Endothelial cell of umbilical vein (primary cell): ENCODE data around the gene LRRC32. TPM values are rescaled to one million over a fixed set of nuclear protein-coding genes. Genes with fewer than 3 reads are reported as not detected.

Experiments
- BruUV-seq: library from RNA; stranded (reverse); fragments of 400-500 nt; replicated peaks from 2 replicates; lab custom pipeline; 2021; lab: Mats Ljungman, UMichigan
- CTCF ChIA-PET: fragments of 300-600, 350-600 bp; sonication (Branson Sonifier 250); formaldehyde crosslinking; loops from one replicate; lab custom pipeline; 2021; ENCODE audit warnings: antibody characterized with exemption, inconsistent platforms; lab: Charles Lee
- POLR2A ChIA-PET: fragments of 300-600, 350-600 bp; sonication (Branson Sonifier 250); formaldehyde crosslinking; loops from one replicate; lab custom pipeline; 2021; ENCODE audit warnings: antibody characterized with exemption, inconsistent platforms; lab: Charles Lee
- DNase-seq: peaks from one replicate; pipeline ENCODE4 v3.0.0-alpha.2; 2011; ENCODE audit warnings: low read depth, low spot score
- FAIRE-seq: peaks from 2 replicates; lab custom pipeline; 2011; peaks lifted over from hg19 to GRCh38; lab: Jason Lieb, UNC
- H2AFZ ChIP-seq: 2 replicates; pipeline ENCODE4 v1.6.0; 2012; ENCODE audit warnings: low read depth, low read length, control low read depth, inconsistent platforms
- H3K27ac ChIP-seq: 2 replicates; pipeline ENCODE4 v1.5.1; 2011; ENCODE audit warnings: low read depth, mild to moderate bottlenecking, control low read depth, low read length, moderate library complexity; ENCODE audit not compliant: insufficient read depth
- H3K27me3 ChIP-seq, 2 experiments: 2 replicates each; pipeline versions ENCODE4 v1.6.0 to v1.6.1; 2011; ENCODE audit warnings: low read length in 2 of 2, mixed read lengths in 1 of 2; ENCODE audit not compliant: control insufficient read depth in 2 of 2, insufficient read depth in 2 of 2
- H3K36me3 ChIP-seq, 2 experiments: 2 replicates in 1 of 2; 3 replicates in 1 of 2; pipeline ENCODE4 v1.5.1; 2011; ENCODE audit warnings: low read length in 2 of 2, mild to moderate bottlenecking in 1 of 2, moderate library complexity in 1 of 2; ENCODE audit not compliant: control insufficient read depth in 2 of 2, insufficient read depth in 2 of 2; ENCODE audit errors: extremely low read depth in 1 of 2
- H3K4me1 ChIP-seq: 3 replicates; pipeline ENCODE4 v1.5.1; 2011; ENCODE audit warnings: mild to moderate bottlenecking, low read length; ENCODE audit not compliant: control insufficient read depth, insufficient read depth; ENCODE audit errors: extremely low read depth
- H3K4me2 ChIP-seq: 2 replicates; pipeline ENCODE4 v1.6.1; 2011; ENCODE audit warnings: low read length, control low read depth, mixed read lengths; ENCODE audit not compliant: insufficient read depth
- H3K4me3 ChIP-seq, 3 experiments: fragments of 200-600 bp in 1 of 3; sonication (generic), shearing (Covaris generic) in 1 of 3; replicated peaks in 1 of 3; 2 replicates each; pipeline ENCODE4 v1.5.1; 2011 to 2016; ENCODE audit warnings: control low read depth in 3 of 3, low read length in 3 of 3, mild to moderate bottlenecking in 2 of 3, inconsistent platforms in 1 of 3, low read depth in 1 of 3, moderate library complexity in 1 of 3; ENCODE audit not compliant: insufficient read depth in 1 of 3
- H3K79me2 ChIP-seq: 2 replicates; pipeline ENCODE4 v1.6.0; 2012; ENCODE audit warnings: low read length, inconsistent platforms; ENCODE audit not compliant: control insufficient read depth, insufficient read depth
- H3K9ac ChIP-seq: replicated peaks from 2 replicates; pipeline ENCODE3; 2011; ENCODE audit warnings: low read length, control low read depth; ENCODE audit not compliant: insufficient read depth; ENCODE audit errors: extremely low read depth
- H3K9me1 ChIP-seq: replicated peaks from 3 replicates; pipeline ENCODE4 v1.6.0; 2011; ENCODE audit warnings: mild to moderate bottlenecking, low read length; ENCODE audit not compliant: control insufficient read depth, insufficient read depth; ENCODE audit errors: extremely low read depth
- H3K9me3 ChIP-seq: replicated peaks from 2 replicates; pipeline ENCODE4 v1.5.1; 2012; ENCODE audit warnings: low read length, inconsistent platforms; ENCODE audit not compliant: control insufficient read depth, insufficient read depth
- H4K20me1 ChIP-seq: replicated peaks from 2 replicates; pipeline ENCODE3; 2011; ENCODE audit warnings: mild to moderate bottlenecking, low read length; ENCODE audit not compliant: control insufficient read depth, insufficient read depth; ENCODE audit errors: extremely low read depth
- CTCF ChIP-seq, 2 donors: IDR thresholded peaks; 1 replicate in 1 of 2; 2 replicates in 1 of 2; pipeline ENCODE4 v1.5.1; 2011; ENCODE audit warnings: low read length in 2 of 2, mild to moderate bottlenecking in 2 of 2, moderate library complexity in 2 of 2, control low read depth in 1 of 2, inconsistent platforms in 1 of 2, low read depth in 1 of 2; ENCODE audit not compliant: insufficient read depth in 1 of 2; ENCODE audit errors: extremely low read depth in 1 of 2
- EZH2 ChIP-seq: IDR thresholded peaks from 2 replicates; pipeline ENCODE4 v1.6.1; 2012; ENCODE audit warnings: borderline replicate concordance, low read depth, mild to moderate bottlenecking, moderate library complexity, low read length, inconsistent platforms; ENCODE audit not compliant: severe bottlenecking
- FOS ChIP-seq: IDR thresholded peaks from 2 replicates; pipeline ENCODE4 v1.6.1; 2011; ENCODE audit warnings: mild to moderate bottlenecking, low read length, moderate library complexity, borderline replicate concordance; ENCODE audit not compliant: insufficient read depth
- GATA2 ChIP-seq: IDR thresholded peaks from 2 replicates; pipeline ENCODE4 v1.7.0; 2011; ENCODE audit warnings: low read depth, mild to moderate bottlenecking, moderate library complexity, mixed read lengths, low read length; ENCODE audit not compliant: insufficient read length, insufficient read depth
- JUN ChIP-seq: IDR thresholded peaks from 2 replicates; pipeline ENCODE4 v1.6.1; 2011; ENCODE audit warnings: borderline replicate concordance, low read depth; ENCODE audit not compliant: insufficient read length, insufficient read depth
- MAX ChIP-seq: IDR thresholded peaks from 2 replicates; pipeline ENCODE4 v1.6.1; 2011; ENCODE audit not compliant: insufficient read depth, insufficient read length
- MYC ChIP-seq: IDR thresholded peaks from one replicate; pipeline ENCODE4 v1.6.1; 2011; ENCODE audit warnings: mild to moderate bottlenecking, low read depth, low read length
- POLR2A ChIP-seq: IDR thresholded peaks from 2 replicates; pipeline ENCODE4 v1.6.1; 2012; ENCODE audit warnings: low read depth, mild to moderate bottlenecking, control low read depth, low read length
- POLR2AphosphoS5 ChIP-seq: IDR thresholded peaks from 2 replicates; pipeline ENCODE4 v1.6.1; 2012; ENCODE audit warnings: low read depth, mild to moderate bottlenecking, control low read depth, low read length, moderate library complexity; ENCODE audit not compliant: insufficient read depth
- dilution Hi-C: fragments of 300-500 bp; cut with MboI; formaldehyde crosslinking; loops from one replicate; pipeline ENCODE4 v1.15.0; 2019; ENCODE audit warnings: low sequenced_read_pairs; ENCODE audit not compliant: extremely low pct_ligation_motif_present
- intact Hi-C: fragments of 100-400 bp; cut with micrococcal nuclease; formaldehyde crosslinking; loops from one replicate; pipeline ENCODE4 v1.10.0; 2022
- polyA plus RNA-seq, 4 experiments: library from polyadenylated mRNA; depleted of rRNA in 3 of 4; stranded (reverse) in 3 of 4; unstranded in 1 of 4; fragments of >200 nt; gene quantifications; 2 replicates each; pipeline versions ENCODE4 v1.2.1 to v1.2.3, GENCODE V29; 2011 to 2012; ENCODE audit warnings: missing spikeins in 1 of 4
- total RNA-seq: library from RNA; stranded (reverse); gene quantifications from 2 replicates; pipeline ENCODE4 v1.2.3, GENCODE V29; 2021

The LRRC32 gene
- total and polyA plus RNA-seq, 2 donors (not counting 3 experiments of a cell fraction or from before 2014, with no cell fraction given) = 77.2 to 117 TPM

- no peak for TF ChIP-seq FOS
- TF ChIP-seq POLR2AphosphoS5 = no peak
- no peak for TF ChIP-seq EZH2
- TF ChIP-seq JUN = no peak
- no peak for TF ChIP-seq CTCF (IDR thresholded peaks at IDR 0.05; ENCODE audit: extremely low read depth in 1 of 2, insufficient read depth in 1 of 2, low read depth in 1 of 2, low read length in 2 of 2)
- TF ChIP-seq POLR2A = no peak
- no peak for TF ChIP-seq MAX
- TF ChIP-seq MYC = no peak
- no peak for TF ChIP-seq GATA2
- CTCF ChIA-PET = no interaction called here
- Histone ChIP-seq H3K36me3 (no peaks in the 10 kb centered on the region), H2AFZ (no peak overlapping the region), H3K4me2 (no peak overlapping the region), H3K4me3 (no peak overlapping the region), H3K4me1 (peaks cover 45% of the 10 kb centered on the region), H3K9me3 (no peaks in the 10 kb centered on the region), H4K20me1 (no peaks in the 10 kb centered on the region), H3K27ac (no peak overlapping the region), H3K79me2 (no peaks in the 10 kb centered on the region), H3K27me3 (no peaks in the 10 kb centered on the region), H3K9me1 (no peaks in the 10 kb centered on the region), H3K9ac (no peak overlapping the region)
- no peak for DNase-seq
- no TSS peak for BruUV-seq
- FAIRE-seq = no peak
- intact Hi-C loops (no loop called here), dilution Hi-C loops (no loop called here)
- POLR2A ChIA-PET = no interaction called here
These were observed 26.2 kb upstream of the LRRC32 start for GRCh38 chr11:76696756-76697155.
